ENCODE measurements around the gene STK16.
"Not testable (repeated sequence)": the region's sequence is repeated elsewhere in the genome, so short reads cannot be mapped to it uniquely, and the experiment has no call there.

Gene STK16

GRCh38 chr2:219243291-219243761 is 2.0 kb upstream of the STK16 start:
- no peak for DNase-seq (ENCODE audit: low read depth in 2 of 2)

- no peak for DNase-seq (ENCODE audit: low read depth in 2 of 2)
Observed at GRCh38 chr2:219244789-219245147, 511 bp upstream of the STK16 start.

GRCh38 chr2:219245899-219246230 is 586 bp downstream of the STK16 start:
- DNase-seq (ENCODE audit: low read depth in 2 of 2), result no peak

- no peak for DNase-seq (ENCODE audit: low read depth in 2 of 2)
Observed at GRCh38 chr2:219246559-219246958, 1.3 kb downstream of the STK16 start.

- DNase-seq (ENCODE audit: low read depth in 2 of 2), result peak; percentile 63 to 73
Observed at GRCh38 chr2:219247678-219248642, 2.7 kb downstream of the STK16 start.

- no peak for DNase-seq (ENCODE audit: low read depth in 2 of 2)
Observed at GRCh38 chr2:219248845-219249202, 3.5 kb downstream of the STK16 start.

GRCh38 chr2:219249203-219249980 is 4.1 kb downstream of the STK16 start:
- no peak for DNase-seq (ENCODE audit: low read depth in 2 of 2)

- no peak for DNase-seq (ENCODE audit: low read depth in 2 of 2)
Observed at GRCh38 chr2:219250049-219250781, 4.9 kb downstream of the STK16 start.

GRCh38 chr2:219251656-219252055 is 6.4 kb downstream of the STK16 start:
- no peak for DNase-seq (ENCODE audit: low read depth in 2 of 2)

GRCh38 chr2:219252084-219252483 is 6.8 kb downstream of the STK16 start:
- DNase-seq (ENCODE audit: low read depth in 2 of 2), result no peak

GRCh38 chr2:219252570-219252899 is 7.3 kb downstream of the STK16 start:
- peak in 1 of 2 donors; percentile 26 for DNase-seq (ENCODE audit: low read depth in 2 of 2)

- peak in 1 of 2 donors; percentile 25 for DNase-seq (ENCODE audit: low read depth in 2 of 2)
Observed at GRCh38 chr2:219252900-219253752, 7.8 kb downstream of the STK16 start, which contains the start of gene TUBA4B. Gene TUBA4B, plus strand, starts transcription at chr2:219253243. Its CDS starts 165 bp downstream, at chr2:219253408.

GRCh38 chr2:219253753-219254589 is 8.7 kb downstream of the STK16 start, which contains the start of gene TUBA4A:
Gene TUBA4A, minus strand, starts transcription at chr2:219253918. Its CDS starts 60 bp downstream, at chr2:219253858.
- peak; percentile 79 to 88 for DNase-seq (ENCODE audit: low read depth in 2 of 2)

GRCh38 chr2:219254590-219255201 is 9.4 kb downstream of the STK16 start:
- DNase-seq (ENCODE audit: low read depth in 2 of 2), result no peak

- not testable (repeated sequence) for DNase-seq (ENCODE audit: low read depth in 2 of 2)
Observed at GRCh38 chr2:219258942-219259341, 13.7 kb downstream of the STK16 start.

GRCh38 chr2:219261024-219261855 is 16.0 kb downstream of the STK16 start:
- no peak for DNase-seq (ENCODE audit: low read depth in 2 of 2)

GRCh38 chr2:219266232-219266631 is 21.0 kb downstream of the STK16 start:
- no peak for DNase-seq (ENCODE audit: low read depth in 2 of 2)

- no peak for DNase-seq (ENCODE audit: low read depth in 2 of 2)
Observed at GRCh38 chr2:219266886-219267285, 21.6 kb downstream of the STK16 start.

GRCh38 chr2:219268294-219268693 is 23.0 kb downstream of the STK16 start:
- no peak for DNase-seq (ENCODE audit: low read depth in 2 of 2)

All from stimulated activated CD8-positive, alpha-beta memory T cell treated with anti-CD3 and anti-CD28 coated beads, Interleukin-7, amount 100 ng/mL, for 4 hours (primary cell).